Caco-2 (cell line): ENCODE measurements around the gene PPP1R12C. TPM values are rescaled to one million over a fixed set of nuclear protein-coding genes. Genes with fewer than 3 reads are reported as not detected.

Experiments used
- BruUV-seq: library from RNA; stranded (reverse); fragments of 400-500 nt; replicated peaks from 2 replicates; lab custom pipeline; 2021; lab: Mats Ljungman, UMichigan
- CTCF ChIA-PET: fragments of 300-600 bp; sonication (Branson Sonifier 250); formaldehyde crosslinking; loops from one replicate; lab custom pipeline; 2022; ENCODE audit warnings: antibody characterized with exemption; lab: Charles Lee
- POLR2A ChIA-PET: fragments of 300-600 bp; sonication (Branson Sonifier 250); formaldehyde crosslinking; loops from one replicate; lab custom pipeline; 2022; ENCODE audit warnings: antibody characterized with exemption; lab: Charles Lee
- DNase-seq, 2 experiments: peaks; one replicate each; pipeline versions ENCODE4 v3.0.0 to v3.0.0-alpha.2; 2020 to 2022
- H3K27me3 ChIP-seq: replicated peaks from 2 replicates; pipeline ENCODE4 v1.6.0; 2011; ENCODE audit warnings: low read length; ENCODE audit not compliant: control insufficient read depth, insufficient read depth
- H3K36me3 ChIP-seq: 2 replicates; pipeline ENCODE4 v1.5.1; 2011; ENCODE audit warnings: low read length; ENCODE audit not compliant: control insufficient read depth, insufficient read depth
- H3K4me1 ChIP-seq: fragments of 250-450 bp; sonication (Bioruptor Pico); 2 replicates; pipeline ENCODE4 v1.5.1; 2020; ENCODE audit warnings: mild to moderate bottlenecking
- H3K4me3 ChIP-seq: 2 replicates; pipeline ENCODE4 v1.5.1; 2011; ENCODE audit warnings: low read depth, mild to moderate bottlenecking, control low read depth, low read length
- H3K9me3 ChIP-seq: fragments of 250-450 bp; sonication (Bioruptor Pico); 2 replicates; pipeline ENCODE4 v1.5.1; 2020; ENCODE audit warnings: mild to moderate bottlenecking, moderate library complexity
- H3K27ac Mint-ChIP-seq: one replicate; pipeline ENCODE4 v1.8.0; 2022; ENCODE audit warnings: mixed read lengths; ENCODE audit not compliant: unreplicated experiment
- H3K27me3 Mint-ChIP-seq: one replicate; pipeline ENCODE4 v1.8.0; 2022; ENCODE audit warnings: mixed read lengths; ENCODE audit not compliant: insufficient read depth, unreplicated experiment
- H3K36me3 Mint-ChIP-seq: one replicate; pipeline ENCODE4 v1.8.0; 2022; ENCODE audit warnings: mild to moderate bottlenecking, mixed read lengths; ENCODE audit not compliant: insufficient read depth, unreplicated experiment
- H3K4me1 Mint-ChIP-seq: one replicate; pipeline ENCODE4 v1.8.0; 2022; ENCODE audit warnings: low read depth, mixed read lengths; ENCODE audit not compliant: unreplicated experiment
- H3K4me3 Mint-ChIP-seq: one replicate; pipeline ENCODE4 v1.8.0; 2022; ENCODE audit warnings: mild to moderate bottlenecking, moderate library complexity, mixed read lengths; ENCODE audit not compliant: unreplicated experiment
- H3K9me3 Mint-ChIP-seq: one replicate; pipeline ENCODE4 v1.8.0; 2022; ENCODE audit warnings: mixed read lengths; ENCODE audit not compliant: unreplicated experiment
- intact Hi-C: fragments of 100-400 bp; cut with micrococcal nuclease; formaldehyde crosslinking; loops from one replicate; pipeline ENCODE4 v1.10.0; 2022; ENCODE audit not compliant: unreplicated experiment
- total RNA-seq: library from RNA; stranded (reverse); gene quantifications from 2 replicates; pipeline ENCODE4 v1.2.3, GENCODE V29; 2022
- TF ChIP-seq, protein P1 (sequence below), 2 experiments: fragments of 200-600 bp in 1 of 2; IDR thresholded peaks; 1 replicate in 1 of 2; 2 replicates in 1 of 2; pipeline versions ENCODE4 v1.5.1 to v1.8.0; 2011 to 2022; ENCODE audit warnings: antibody characterized with exemption in 1 of 2, control low read depth in 1 of 2, inconsistent platforms in 1 of 2, low read depth in 1 of 2, low read length in 1 of 2, mild to moderate bottlenecking in 1 of 2, moderate library complexity in 1 of 2; ENCODE audit not compliant: insufficient read depth in 1 of 2, severe bottlenecking in 1 of 2, unreplicated experiment in 1 of 2

PPP1R12C gene
- total RNA-seq, 1 experiment from 2014 or later: 104 TPM

DNA sequence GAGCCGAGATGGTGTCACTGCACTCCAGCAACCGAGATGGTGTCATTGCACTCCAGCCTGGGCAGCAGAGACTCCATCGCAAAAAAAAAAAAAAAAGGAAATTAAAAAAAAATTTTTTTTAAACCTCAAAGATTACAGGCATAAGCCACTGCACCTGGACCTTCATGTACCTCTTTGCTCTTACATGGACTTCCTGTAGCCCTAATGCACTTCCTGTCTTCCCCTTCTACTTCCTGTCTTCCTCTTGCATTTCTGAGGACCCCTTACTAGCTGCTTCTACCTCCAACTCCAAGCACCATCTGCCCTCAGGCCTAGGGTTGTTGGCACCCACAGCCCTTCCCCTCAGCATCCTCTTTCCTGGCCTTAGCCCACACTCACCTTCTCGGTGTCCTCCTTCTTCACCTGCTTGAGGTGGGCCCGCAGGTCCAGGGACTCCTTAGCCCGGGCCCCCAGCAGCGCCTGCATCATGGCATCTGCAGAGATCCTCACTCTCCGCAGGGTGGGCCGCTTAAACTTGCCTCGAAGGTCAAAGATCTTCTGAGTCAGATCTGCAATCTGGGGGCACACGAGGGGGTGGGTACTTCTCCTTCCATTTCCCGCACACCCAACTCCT lies 36.3 kb upstream of the PPP1R12C start:
- Mint-ChIP-seq H3K27me3 (peaks cover 4% of the 10 kb centered on the region), H3K9me3 (peaks cover 10% of the 10 kb centered on the region), H3K4me3 (no peak overlapping the region), H3K27ac (no peak overlapping the region), H3K4me1 (peaks cover 18% of the 10 kb centered on the region), H3K36me3 (no peaks in the 10 kb centered on the region)
- DNase-seq: no peak
- intact Hi-C loops: no loop called here
- ChIA-PET CTCF (interaction anchor here (0.5 kb wide), 1 partner anchor 9 kb away, joined by 4 read pairs; no protein-coding TSS in a partner anchor), POLR2A (no interaction called here)
- no peaks in the 10 kb centered on the region for H3K36me3 ChIP-seq
- no TSS peak for BruUV-seq
- TF ChIP-seq, protein P1, sequence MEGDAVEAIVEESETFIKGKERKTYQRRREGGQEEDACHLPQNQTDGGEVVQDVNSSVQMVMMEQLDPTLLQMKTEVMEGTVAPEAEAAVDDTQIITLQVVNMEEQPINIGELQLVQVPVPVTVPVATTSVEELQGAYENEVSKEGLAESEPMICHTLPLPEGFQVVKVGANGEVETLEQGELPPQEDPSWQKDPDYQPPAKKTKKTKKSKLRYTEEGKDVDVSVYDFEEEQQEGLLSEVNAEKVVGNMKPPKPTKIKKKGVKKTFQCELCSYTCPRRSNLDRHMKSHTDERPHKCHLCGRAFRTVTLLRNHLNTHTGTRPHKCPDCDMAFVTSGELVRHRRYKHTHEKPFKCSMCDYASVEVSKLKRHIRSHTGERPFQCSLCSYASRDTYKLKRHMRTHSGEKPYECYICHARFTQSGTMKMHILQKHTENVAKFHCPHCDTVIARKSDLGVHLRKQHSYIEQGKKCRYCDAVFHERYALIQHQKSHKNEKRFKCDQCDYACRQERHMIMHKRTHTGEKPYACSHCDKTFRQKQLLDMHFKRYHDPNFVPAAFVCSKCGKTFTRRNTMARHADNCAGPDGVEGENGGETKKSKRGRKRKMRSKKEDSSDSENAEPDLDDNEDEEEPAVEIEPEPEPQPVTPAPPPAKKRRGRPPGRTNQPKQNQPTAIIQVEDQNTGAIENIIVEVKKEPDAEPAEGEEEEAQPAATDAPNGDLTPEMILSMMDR (IDR thresholded peaks at IDR 0.05; ENCODE audit: insufficient read depth in 1 of 2, low read depth in 1 of 2, low read length in 1 of 2, severe bottlenecking in 1 of 2, unreplicated experiment in 1 of 2): no peak
- peaks cover 7% of the 10 kb centered on the region for H3K4me1 ChIP-seq
- H3K4me3 ChIP-seq: no peak overlapping the region
- H3K9me3 ChIP-seq: no peaks in the 10 kb centered on the region
- H3K27me3 ChIP-seq: no peaks in the 10 kb centered on the region

DNA sequence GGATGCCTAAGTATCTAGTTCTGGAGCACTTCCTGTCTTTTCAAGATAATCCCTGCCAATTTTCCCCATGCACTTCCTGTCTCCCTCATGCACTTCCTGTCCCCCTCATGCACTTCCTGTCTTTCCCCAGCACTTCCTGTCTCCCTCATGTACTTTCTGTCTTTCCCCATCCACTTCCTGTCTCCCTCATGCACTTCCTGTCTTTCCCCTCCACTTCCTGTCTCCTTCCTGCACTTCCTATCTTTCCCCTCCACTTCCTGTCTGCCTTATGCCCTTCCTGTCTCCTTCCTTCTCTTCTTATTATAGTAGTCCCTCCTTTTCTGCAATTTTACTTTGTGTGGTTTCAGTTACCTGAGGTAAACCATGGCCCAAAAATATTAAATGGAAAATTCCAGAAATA lies 34.6 kb upstream of the PPP1R12C start:
- Histone ChIP-seq H3K9me3 (no peaks in the 10 kb centered on the region), H3K4me1 (peaks cover 12% of the 10 kb centered on the region; the same call in 1 of the 2 replicates), H3K4me3 (no peak overlapping the region), H3K36me3 (no peaks in the 10 kb centered on the region), H3K27me3 (no peaks in the 10 kb centered on the region)
- Mint-ChIP-seq H3K36me3 (no peaks in the 10 kb centered on the region), H3K4me3 (no peak overlapping the region), H3K27ac (no peak overlapping the region), H3K4me1 (peaks cover 20% of the 10 kb centered on the region), H3K27me3 (peaks cover 4% of the 10 kb centered on the region), H3K9me3 (peaks cover 10% of the 10 kb centered on the region)
- TF ChIP-seq, protein P1 (IDR thresholded peaks at IDR 0.05; ENCODE audit: insufficient read depth in 1 of 2, low read depth in 1 of 2, low read length in 1 of 2, severe bottlenecking in 1 of 2, unreplicated experiment in 1 of 2): no peak
- no peak for DNase-seq
- intact Hi-C loops: no loop called here
- POLR2A ChIA-PET: no interaction called here
- BruUV-seq: no TSS peak
- CTCF ChIA-PET: interaction anchor here (1.0 to 1.3 kb wide), 2 partner anchors 8 to 14 kb away, joined by 3 to 5 read pairs; partner anchors contain the start of gene DNAAF3

DNA sequence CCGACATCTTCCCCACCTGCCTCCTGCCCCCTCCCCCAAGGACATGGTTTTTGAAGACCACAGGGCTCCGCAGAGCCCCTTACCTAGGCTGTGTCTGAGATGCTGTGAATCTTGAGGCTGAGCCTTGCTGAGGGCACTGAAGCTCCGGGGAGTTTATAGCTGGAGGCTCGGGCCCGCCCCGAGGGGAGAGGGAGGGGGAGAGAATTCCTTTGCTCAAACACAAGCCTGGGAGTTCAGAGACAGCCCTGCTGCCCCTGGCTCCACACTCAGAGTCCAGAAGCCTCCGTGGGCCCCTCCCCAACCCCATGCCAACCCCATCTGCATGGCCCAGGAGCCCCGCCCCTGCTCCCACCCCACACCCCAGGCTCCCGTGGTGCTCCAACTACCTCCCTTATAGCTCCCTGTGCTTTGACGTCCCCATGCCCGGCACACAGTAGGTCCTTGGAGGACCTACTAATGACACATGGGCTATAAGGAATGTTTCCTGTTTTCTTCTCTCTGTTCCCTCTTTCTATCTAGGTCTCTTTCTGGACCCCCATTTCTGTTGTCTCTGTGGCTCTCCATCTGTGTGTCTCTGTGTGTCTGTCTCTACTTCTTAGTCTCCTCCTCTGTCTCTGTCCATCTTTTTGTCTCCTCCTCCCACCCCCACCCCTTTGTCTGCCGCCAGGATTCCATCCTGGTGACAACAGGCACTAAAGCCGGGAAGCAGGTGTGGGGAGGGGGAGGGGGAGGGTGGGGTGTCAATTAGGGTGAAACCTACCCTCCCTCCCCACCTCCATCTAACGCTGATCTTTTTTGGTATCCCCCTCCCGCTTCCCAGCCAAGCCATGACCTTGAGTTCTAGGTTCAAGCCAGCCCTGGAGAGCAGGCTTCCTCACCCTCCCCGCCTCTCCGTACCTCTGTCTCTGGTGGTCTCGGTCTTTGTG lies 31.9 kb upstream of the PPP1R12C start, which contains the start of gene TNNT1:
TSS of gene TNNT1 (minus strand) at position 129 of the 926 bp plus-strand sequence. CDS start 2,049 bp downstream, outside the sequence.
- DNase-seq: peak; percentile 71 to 72
- no peaks in the 10 kb centered on the region for H3K36me3 Mint-ChIP-seq
- no peak within 1 kb of the TSS for H3K27ac Mint-ChIP-seq
- BruUV-seq: no TSS peak
- H3K4me3 Mint-ChIP-seq: peak within 1 kb of the TSS; percentile 17
- TF ChIP-seq, protein P1 (IDR thresholded peaks at IDR 0.05; ENCODE audit: insufficient read depth in 1 of 2, low read depth in 1 of 2, low read length in 1 of 2, severe bottlenecking in 1 of 2, unreplicated experiment in 1 of 2): no peak
- H3K9me3 Mint-ChIP-seq: peaks cover 10% of the 10 kb centered on the region
- intact Hi-C loops: no loop called here
- H3K4me1 Mint-ChIP-seq: peaks cover 20% of the 10 kb centered on the region
- Histone ChIP-seq H3K9me3 (no peaks in the 10 kb centered on the region), H3K36me3 (no peaks in the 10 kb centered on the region), H3K4me3 (no peak within 1 kb of the TSS; the same call in 1 of the 2 replicates), H3K27me3 (no peaks in the 10 kb centered on the region), H3K4me1 (peaks cover 12% of the 10 kb centered on the region; the same call in 1 of the 2 replicates)
- POLR2A ChIA-PET: interaction anchor here (0.5 to 0.6 kb wide), 2 partner anchors 10 to 505 kb away, joined by 5 read pairs; no protein-coding TSS in a partner anchor
- peaks cover 8% of the 10 kb centered on the region for H3K27me3 Mint-ChIP-seq
- CTCF ChIA-PET: interaction anchor here (0.7 to 1.0 kb wide), 2 partner anchors 11 to 312 kb away, joined by 3 read pairs; no protein-coding TSS in a partner anchor
